ENCODE data around the gene SKI. TPM values are rescaled to one million over a fixed set of nuclear protein-coding genes. Genes with fewer than 3 reads are reported as not detected.

The SKI gene
- total RNA-seq, 1 experiment from 2014 or later: 89.5 TPM

DNA sequence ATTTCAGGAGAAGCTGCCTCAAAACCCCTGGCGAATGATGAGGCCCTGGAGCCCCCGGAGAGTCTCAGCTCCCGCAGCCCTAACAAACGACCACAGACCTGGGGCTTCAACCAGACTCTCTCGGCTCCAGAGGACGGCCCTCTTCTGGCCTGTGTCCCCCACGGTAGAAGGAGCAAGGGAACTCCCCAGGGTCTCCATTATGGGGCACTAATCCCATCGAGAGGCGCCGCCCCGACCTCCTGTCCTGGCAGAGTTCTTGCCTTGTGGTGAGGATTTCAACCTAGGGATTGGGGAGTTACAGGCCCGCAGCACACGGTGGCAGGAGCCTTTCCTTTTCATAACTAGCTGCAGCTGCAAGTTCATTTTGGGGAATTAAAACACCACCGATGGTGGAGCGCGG is 39.8 kb upstream of the SKI start:
- no peaks in the 10 kb centered on the region for H3K27me3 ChIP-seq (ENCODE audit: insufficient read depth, low read length)
- H3K9me3 ChIP-seq (ENCODE audit: control insufficient read depth, low read depth, low read length): no peaks in the 10 kb centered on the region
- H3K79me2 ChIP-seq (ENCODE audit: insufficient read depth, low read length): no peaks in the 10 kb centered on the region; the same call in 1 of the 2 replicates
- no peak overlapping the region for H2BK12ac ChIP-seq (ENCODE audit: insufficient read length, low read depth, low read length)
- no peak overlapping the region for H2AK5ac ChIP-seq (ENCODE audit: insufficient read length, low read length)
- TF ChIP-seq, protein P1, sequence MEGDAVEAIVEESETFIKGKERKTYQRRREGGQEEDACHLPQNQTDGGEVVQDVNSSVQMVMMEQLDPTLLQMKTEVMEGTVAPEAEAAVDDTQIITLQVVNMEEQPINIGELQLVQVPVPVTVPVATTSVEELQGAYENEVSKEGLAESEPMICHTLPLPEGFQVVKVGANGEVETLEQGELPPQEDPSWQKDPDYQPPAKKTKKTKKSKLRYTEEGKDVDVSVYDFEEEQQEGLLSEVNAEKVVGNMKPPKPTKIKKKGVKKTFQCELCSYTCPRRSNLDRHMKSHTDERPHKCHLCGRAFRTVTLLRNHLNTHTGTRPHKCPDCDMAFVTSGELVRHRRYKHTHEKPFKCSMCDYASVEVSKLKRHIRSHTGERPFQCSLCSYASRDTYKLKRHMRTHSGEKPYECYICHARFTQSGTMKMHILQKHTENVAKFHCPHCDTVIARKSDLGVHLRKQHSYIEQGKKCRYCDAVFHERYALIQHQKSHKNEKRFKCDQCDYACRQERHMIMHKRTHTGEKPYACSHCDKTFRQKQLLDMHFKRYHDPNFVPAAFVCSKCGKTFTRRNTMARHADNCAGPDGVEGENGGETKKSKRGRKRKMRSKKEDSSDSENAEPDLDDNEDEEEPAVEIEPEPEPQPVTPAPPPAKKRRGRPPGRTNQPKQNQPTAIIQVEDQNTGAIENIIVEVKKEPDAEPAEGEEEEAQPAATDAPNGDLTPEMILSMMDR (conservative IDR thresholded peaks at IDR 0.05): no peak
- H3K4ac ChIP-seq (ENCODE audit: low read depth, low read length): no peak overlapping the region
- H3K4me1 Mint-ChIP-seq: peaks cover 10% of the 10 kb centered on the region in 2 experiments; a peak in 3 of 4 replicates
- no peaks in the 10 kb centered on the region for H3K4me1 ChIP-seq (ENCODE audit: insufficient read depth, low read length)
- no peaks in the 10 kb centered on the region for H4K20me1 ChIP-seq (ENCODE audit: control insufficient read depth, insufficient read depth, insufficient read length)
- H2BK5ac ChIP-seq (ENCODE audit: insufficient read length, low read length): no peak overlapping the region
- H4K8ac ChIP-seq (replicated peaks; ENCODE audit: insufficient read length, low read depth, low read length): no peak overlapping the region
- no peak overlapping the region for H2AFZ ChIP-seq (ENCODE audit: low read length)
- no peak overlapping the region for H2BK120ac ChIP-seq (ENCODE audit: low read depth, low read length, poor library complexity, severe bottlenecking)
- H3K4me2 ChIP-seq (ENCODE audit: insufficient read depth, insufficient read length, low read length): no peak overlapping the region
- no peak overlapping the region for H2BK20ac ChIP-seq (ENCODE audit: low read depth, low read length, poor library complexity, severe bottlenecking)
- H2BK15ac ChIP-seq (ENCODE audit: low read depth, low read length): no peak overlapping the region
- no peak overlapping the region for H3T11ph ChIP-seq (ENCODE audit: low read length)
- H3K27ac ChIP-seq (ENCODE audit: insufficient read length, low read depth, low read length): no peak overlapping the region
- no peaks in the 10 kb centered on the region for H3K27me3 Mint-ChIP-seq (ENCODE audit: low read depth)
- no CpG with 5 or more reads among the region's 16 CpGs for WGBS (ENCODE audit: extremely low coverage, insufficient read length, low lambda C conversion rate)
- peaks cover 12 to 35% (median 34%) of the 10 kb centered on the region in 3 experiments; a peak in 6 of 7 replicates for H3K36me3 Mint-ChIP-seq (ENCODE audit: insufficient read depth in 1 of 3, low read depth in 3 of 3)
- no peak overlapping the region for H4K5ac ChIP-seq (ENCODE audit: insufficient read length, low read depth, low read length)
- H3K18ac ChIP-seq (ENCODE audit: insufficient read length, low read depth, low read length): no peak overlapping the region
- no peak overlapping the region for H3K27ac Mint-ChIP-seq
- no peak overlapping the region for H3K56ac ChIP-seq (ENCODE audit: insufficient read length, low read depth, low read length)
- no peak overlapping the region for H3K23ac ChIP-seq (ENCODE audit: insufficient read length, low read depth, low read length)
- H3K23me2 ChIP-seq (ENCODE audit: insufficient read length, low read depth, low read length, poor library complexity, severe bottlenecking): no peaks in the 10 kb centered on the region
- no peak overlapping the region for H3K9ac ChIP-seq (ENCODE audit: extremely low read depth, insufficient read length, low read length)
- H3K9me3 Mint-ChIP-seq: no peaks in the 10 kb centered on the region
- H4K91ac ChIP-seq (ENCODE audit: insufficient read length, low read depth, low read length): no peak overlapping the region
- no peak for DNase-seq
- H3K79me1 ChIP-seq (ENCODE audit: insufficient read depth, low read depth, low read length, poor library complexity, severe bottlenecking): no peaks in the 10 kb centered on the region
- H3K4me3 Mint-ChIP-seq: no peak overlapping the region
- H3K14ac ChIP-seq (ENCODE audit: insufficient read depth, low read length): no peak overlapping the region
